Panc1 (cell line): ENCODE results near the gene LSMEM2. TPM values are rescaled to one million over a fixed set of nuclear protein-coding genes. Genes with fewer than 3 reads are reported as not detected.

Experiments used
- ATAC-seq: fragments of 200-7000 bp; cut with Tn5 transposase; 2 replicates; pipeline ENCODE4 v1.9.1; 2020; ENCODE audit warnings: mild to moderate bottlenecking, moderate library complexity
- BruUV-seq: library from RNA; stranded (reverse); fragments of 400-500 nt; replicated peaks from 2 replicates; lab custom pipeline; 2021; lab: Mats Ljungman, UMichigan
- CTCF ChIA-PET: fragments of 300-600 bp; sonication (Branson Sonifier 250); formaldehyde crosslinking; loops from one replicate; lab custom pipeline; 2022; ENCODE audit warnings: antibody characterized with exemption; lab: Charles Lee
- POLR2A ChIA-PET: fragments of 300-600 bp; sonication (Branson Sonifier 250); formaldehyde crosslinking; loops from one replicate; lab custom pipeline; 2022; ENCODE audit warnings: antibody characterized with exemption; lab: Charles Lee
- DNase-seq: peaks from one replicate; pipeline ENCODE4 v3.0.0-alpha.2; 2010; ENCODE audit warnings: low read depth, low spot score
- H3K27ac ChIP-seq: 2 replicates; pipeline ENCODE4 v1.5.1; 2011; ENCODE audit warnings: mild to moderate bottlenecking, low read length, inconsistent platforms
- H3K27me3 ChIP-seq: fragments of 200-500 bp; sonication (Bioruptor generic); 2 replicates; pipeline ENCODE4 v1.6.0; 2014; ENCODE audit warnings: low read length, inconsistent platforms; ENCODE audit not compliant: control insufficient read depth, insufficient read depth
- H3K36me3 ChIP-seq: fragments of 200-500 bp; sonication (Bioruptor generic); 2 replicates; pipeline ENCODE4 v1.5.1; 2014; ENCODE audit warnings: inconsistent platforms, mild to moderate bottlenecking, low read length, moderate library complexity; ENCODE audit not compliant: control insufficient read depth, insufficient read depth
- H3K4me1 ChIP-seq: 2 replicates; pipeline ENCODE4 v1.5.1; 2011; ENCODE audit warnings: inconsistent platforms, mild to moderate bottlenecking, low read length, moderate library complexity; ENCODE audit not compliant: control insufficient read depth, insufficient read depth
- H3K4me3 ChIP-seq, 2 experiments: 2 replicates each; pipeline ENCODE4 v1.5.1; 2011 to 2012; ENCODE audit warnings: low read depth in 2 of 2, low read length in 2 of 2, mild to moderate bottlenecking in 2 of 2, inconsistent platforms in 1 of 2, moderate library complexity in 1 of 2
- H3K9me3 ChIP-seq: fragments of 200-500 bp; sonication (Bioruptor generic); 2 replicates; pipeline ENCODE4 v1.5.1; 2014; ENCODE audit warnings: low read depth, mild to moderate bottlenecking, inconsistent platforms, low read length, moderate library complexity; ENCODE audit not compliant: control insufficient read depth, insufficient read depth
- POLR2AphosphoS5 ChIP-seq: IDR thresholded peaks from 2 replicates; pipeline ENCODE4 v1.6.1; 2012; ENCODE audit warnings: mild to moderate bottlenecking, low read depth, low read length, moderate library complexity
- SIN3A ChIP-seq: IDR thresholded peaks from 2 replicates; pipeline ENCODE4 v1.6.1; 2012; ENCODE audit warnings: low read depth, mild to moderate bottlenecking, low read length, moderate library complexity, borderline replicate concordance; ENCODE audit not compliant: insufficient read depth
- TCF7L2 ChIP-seq: IDR thresholded peaks from 2 replicates; pipeline ENCODE4 v1.6.1; 2011; ENCODE audit warnings: mild to moderate bottlenecking, low read depth, low read length, inconsistent platforms
- in situ Hi-C: cut with HindIII; loops from 2 replicates; pipeline ENCODE4 v1.10.0; 2016; ENCODE audit warnings: low sequenced_read_pairs, low pct_unique_long_range_greater_than_20kb
- intact Hi-C: fragments of 100-400 bp; cut with micrococcal nuclease; formaldehyde crosslinking; loops from one replicate; pipeline ENCODE4 v1.10.0; 2022; ENCODE audit not compliant: unreplicated experiment
- total RNA-seq: library from RNA; stranded (reverse); gene quantifications from one replicate; pipeline ENCODE4 v1.2.1, GENCODE V29; 2021; ENCODE audit not compliant: unreplicated experiment
- TF ChIP-seq, protein P1 (sequence below), 2 experiments: IDR thresholded peaks; 2 replicates each; pipeline ENCODE4 v1.6.1; 2011 to 2012; ENCODE audit warnings: low read depth in 2 of 2, control low read depth in 1 of 2, low read length in 1 of 2, mild to moderate bottlenecking in 1 of 2, moderate library complexity in 1 of 2; ENCODE audit not compliant: insufficient read depth in 1 of 2
- TF ChIP-seq, protein P2 (sequence below): fragments of 450-650 bp; IDR thresholded peaks from 2 replicates; pipeline ENCODE4 v1.5.1; 2017; ENCODE audit warnings: mild to moderate bottlenecking

The LSMEM2 gene
- total RNA-seq, 1 experiment from 2014 or later: not detected

DNA sequence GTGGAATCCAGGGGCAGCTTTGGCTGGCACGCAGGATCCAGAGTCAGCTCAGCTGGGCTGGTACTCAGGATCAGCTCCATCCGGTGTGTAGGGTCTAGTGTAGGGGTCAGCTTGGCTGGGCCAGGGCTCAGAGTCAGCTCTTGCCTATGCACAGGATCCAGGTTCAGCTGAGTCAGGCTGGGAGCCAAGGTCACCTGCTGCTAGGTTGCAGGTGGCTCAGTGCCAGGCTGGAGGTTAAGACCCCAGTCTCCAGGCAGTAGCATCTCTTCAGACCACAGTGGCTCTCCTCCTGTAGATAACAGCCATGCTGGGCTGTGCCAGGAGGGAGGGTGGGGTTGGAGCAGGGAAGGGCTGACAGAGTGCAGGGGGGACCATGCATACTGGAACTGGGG, 18.5 kb downstream of the LSMEM2 start:
- peaks cover 10% of the 10 kb centered on the region for H3K4me1 ChIP-seq
- BruUV-seq: no TSS peak
- intact Hi-C loops: no loop called here
- ATAC-seq (no peak), DNase-seq (no peak)
- no peaks in the 10 kb centered on the region for H3K36me3 ChIP-seq
- ChIA-PET POLR2A (no interaction called here), CTCF (no interaction called here)
- in situ Hi-C loops: no loop called here
- no peak overlapping the region for H3K4me3 ChIP-seq
- no peaks in the 10 kb centered on the region for H3K9me3 ChIP-seq
- no peak overlapping the region for H3K27ac ChIP-seq
- TF ChIP-seq SIN3A: no peak
- TF ChIP-seq TCF7L2: no peak
- TF ChIP-seq, protein P1, sequence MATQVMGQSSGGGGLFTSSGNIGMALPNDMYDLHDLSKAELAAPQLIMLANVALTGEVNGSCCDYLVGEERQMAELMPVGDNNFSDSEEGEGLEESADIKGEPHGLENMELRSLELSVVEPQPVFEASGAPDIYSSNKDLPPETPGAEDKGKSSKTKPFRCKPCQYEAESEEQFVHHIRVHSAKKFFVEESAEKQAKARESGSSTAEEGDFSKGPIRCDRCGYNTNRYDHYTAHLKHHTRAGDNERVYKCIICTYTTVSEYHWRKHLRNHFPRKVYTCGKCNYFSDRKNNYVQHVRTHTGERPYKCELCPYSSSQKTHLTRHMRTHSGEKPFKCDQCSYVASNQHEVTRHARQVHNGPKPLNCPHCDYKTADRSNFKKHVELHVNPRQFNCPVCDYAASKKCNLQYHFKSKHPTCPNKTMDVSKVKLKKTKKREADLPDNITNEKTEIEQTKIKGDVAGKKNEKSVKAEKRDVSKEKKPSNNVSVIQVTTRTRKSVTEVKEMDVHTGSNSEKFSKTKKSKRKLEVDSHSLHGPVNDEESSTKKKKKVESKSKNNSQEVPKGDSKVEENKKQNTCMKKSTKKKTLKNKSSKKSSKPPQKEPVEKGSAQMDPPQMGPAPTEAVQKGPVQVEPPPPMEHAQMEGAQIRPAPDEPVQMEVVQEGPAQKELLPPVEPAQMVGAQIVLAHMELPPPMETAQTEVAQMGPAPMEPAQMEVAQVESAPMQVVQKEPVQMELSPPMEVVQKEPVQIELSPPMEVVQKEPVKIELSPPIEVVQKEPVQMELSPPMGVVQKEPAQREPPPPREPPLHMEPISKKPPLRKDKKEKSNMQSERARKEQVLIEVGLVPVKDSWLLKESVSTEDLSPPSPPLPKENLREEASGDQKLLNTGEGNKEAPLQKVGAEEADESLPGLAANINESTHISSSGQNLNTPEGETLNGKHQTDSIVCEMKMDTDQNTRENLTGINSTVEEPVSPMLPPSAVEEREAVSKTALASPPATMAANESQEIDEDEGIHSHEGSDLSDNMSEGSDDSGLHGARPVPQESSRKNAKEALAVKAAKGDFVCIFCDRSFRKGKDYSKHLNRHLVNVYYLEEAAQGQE (IDR thresholded peaks at IDR 0.05; ENCODE audit: insufficient read depth in 1 of 2, low read depth in 2 of 2, low read length in 1 of 2): no peak
- TF ChIP-seq, protein P2, sequence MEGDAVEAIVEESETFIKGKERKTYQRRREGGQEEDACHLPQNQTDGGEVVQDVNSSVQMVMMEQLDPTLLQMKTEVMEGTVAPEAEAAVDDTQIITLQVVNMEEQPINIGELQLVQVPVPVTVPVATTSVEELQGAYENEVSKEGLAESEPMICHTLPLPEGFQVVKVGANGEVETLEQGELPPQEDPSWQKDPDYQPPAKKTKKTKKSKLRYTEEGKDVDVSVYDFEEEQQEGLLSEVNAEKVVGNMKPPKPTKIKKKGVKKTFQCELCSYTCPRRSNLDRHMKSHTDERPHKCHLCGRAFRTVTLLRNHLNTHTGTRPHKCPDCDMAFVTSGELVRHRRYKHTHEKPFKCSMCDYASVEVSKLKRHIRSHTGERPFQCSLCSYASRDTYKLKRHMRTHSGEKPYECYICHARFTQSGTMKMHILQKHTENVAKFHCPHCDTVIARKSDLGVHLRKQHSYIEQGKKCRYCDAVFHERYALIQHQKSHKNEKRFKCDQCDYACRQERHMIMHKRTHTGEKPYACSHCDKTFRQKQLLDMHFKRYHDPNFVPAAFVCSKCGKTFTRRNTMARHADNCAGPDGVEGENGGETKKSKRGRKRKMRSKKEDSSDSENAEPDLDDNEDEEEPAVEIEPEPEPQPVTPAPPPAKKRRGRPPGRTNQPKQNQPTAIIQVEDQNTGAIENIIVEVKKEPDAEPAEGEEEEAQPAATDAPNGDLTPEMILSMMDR: no peak
- TF ChIP-seq POLR2AphosphoS5: no peak
- no peaks in the 10 kb centered on the region for H3K27me3 ChIP-seq

DNA sequence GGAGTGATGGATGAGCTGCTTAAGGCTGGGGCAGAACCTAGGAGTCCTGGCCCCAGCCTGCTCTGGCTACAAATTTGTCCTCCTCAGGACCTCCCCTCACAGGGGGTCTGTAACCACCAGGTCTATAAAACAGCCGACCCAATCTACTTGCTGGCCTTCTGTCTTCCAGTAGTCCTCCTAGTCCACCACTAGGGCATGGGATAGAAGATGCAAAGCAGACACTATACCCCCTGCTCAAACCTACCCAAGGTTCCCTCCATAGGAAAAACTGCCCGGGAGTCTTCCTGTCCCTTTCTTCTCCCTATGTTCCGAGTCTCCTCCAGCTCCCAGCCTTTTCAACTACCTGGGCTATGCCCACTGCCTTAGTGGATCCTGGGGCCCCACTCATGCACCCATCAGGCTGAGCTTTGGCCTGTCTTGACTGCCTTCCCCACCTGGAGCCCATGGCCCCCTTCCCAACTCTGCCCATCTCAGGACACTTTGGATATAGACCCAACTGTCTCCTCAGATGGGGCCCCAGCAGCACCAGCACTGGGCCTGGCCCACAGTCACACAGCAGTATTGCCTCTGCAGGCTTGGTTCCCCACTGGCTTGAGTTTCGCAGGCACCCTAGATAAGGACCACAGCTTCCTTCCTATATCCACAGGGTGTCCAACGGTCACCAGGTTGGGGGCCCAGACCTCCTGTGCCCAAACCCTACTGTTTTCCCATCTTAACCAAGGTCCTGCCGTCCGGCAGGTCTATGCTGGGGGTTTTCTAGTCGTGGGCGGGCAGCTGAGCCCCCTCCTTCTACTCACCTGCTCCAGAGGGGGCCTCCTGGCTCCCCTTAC, 19.2 kb downstream of the LSMEM2 start:
- ChIA-PET POLR2A (no interaction called here), CTCF (no interaction called here)
- ATAC-seq: no peak
- TSS peak; percentile 92 for BruUV-seq
- TF ChIP-seq, protein P2: no peak
- TF ChIP-seq SIN3A: no peak
- no peak for TF ChIP-seq POLR2AphosphoS5
- no peak for TF ChIP-seq TCF7L2
- TF ChIP-seq, protein P1 (IDR thresholded peaks at IDR 0.05; ENCODE audit: insufficient read depth in 1 of 2, low read depth in 2 of 2, low read length in 1 of 2): no peak
- H3K4me1 ChIP-seq: peaks cover 4% of the 10 kb centered on the region
- in situ Hi-C loops (no loop called here), intact Hi-C loops (no loop called here)
- DNase-seq: no peak
- H3K27ac ChIP-seq: peak overlapping the region; percentile 65
- no peaks in the 10 kb centered on the region for H3K27me3 ChIP-seq
- peak overlapping the region; percentile 65 to 77 for H3K4me3 ChIP-seq
- H3K36me3 ChIP-seq: no peaks in the 10 kb centered on the region
- H3K9me3 ChIP-seq: no peaks in the 10 kb centered on the region
